Activated CD8-positive, alpha-beta memory T cell treated with anti-CD3 and anti-CD28 coated beads, Interleukin-2, amount 10 ng/mL, durations not matched to agents 7 days and 5 days (primary cell): ENCODE measurements around the gene CAMKK2. TPM values are rescaled to one million over a fixed set of nuclear protein-coding genes. Genes with fewer than 3 reads are reported as not detected.
"Not testable (repeated sequence)": the region's sequence is repeated elsewhere in the genome, so short reads cannot be mapped to it uniquely, and the experiment has no call there.

Experiments
- ATAC-seq: fragments of 150-1000 bp; cut with Tn5 transposase; one replicate; pipeline ENCODE4 v1.10.0; 2021; ENCODE audit warnings: moderate library complexity
- CTCF ChIA-PET: fragments of 350-600 bp; sonication (Branson Sonifier 250); formaldehyde crosslinking; loops from one replicate; lab custom pipeline; 2021; ENCODE audit warnings: antibody characterized with exemption; lab: Charles Lee
- DNase-seq: peaks from one replicate; pipeline ENCODE4 v3.0.0-alpha.2; 2020
- H3K27ac Mint-ChIP-seq: one replicate; pipeline ENCODE4 v1.8.0; 2021; ENCODE audit warnings: mild to moderate bottlenecking, mixed read lengths
- H3K27me3 Mint-ChIP-seq: one replicate; pipeline ENCODE4 v1.8.0; 2021; ENCODE audit warnings: mixed read lengths
- H3K36me3 Mint-ChIP-seq: one replicate; pipeline ENCODE4 v1.8.0; 2021; ENCODE audit warnings: mild to moderate bottlenecking, mixed read lengths
- H3K4me1 Mint-ChIP-seq: one replicate; pipeline ENCODE4 v1.8.0; 2021; ENCODE audit warnings: mixed read lengths
- H3K4me3 Mint-ChIP-seq: one replicate; pipeline ENCODE4 v1.8.0; 2021; ENCODE audit warnings: mild to moderate bottlenecking, moderate library complexity, mixed read lengths
- H3K9me3 Mint-ChIP-seq: one replicate; pipeline ENCODE4 v1.8.0; 2022; ENCODE audit warnings: low read depth, mixed read lengths
- total RNA-seq, 2 experiments: library from RNA; stranded (reverse); gene quantifications; one replicate each; pipeline ENCODE4 v1.2.3, GENCODE V29; 2021

Gene CAMKK2
- total RNA-seq, 2 experiments from 2014 or later = 34.1 to 37.4 TPM

GRCh38 chr12:121217063-121217462, 79.4 kb downstream of the CAMKK2 start:
- Mint-ChIP-seq H3K9me3 (no peaks in the 10 kb centered on the region), H3K27ac (peak overlapping the region; percentile 19), H3K36me3 (peaks cover 54% of the 10 kb centered on the region), H3K4me3 (no peak overlapping the region), H3K27me3 (no peaks in the 10 kb centered on the region), H3K4me1 (peaks cover 48% of the 10 kb centered on the region)
- CTCF ChIA-PET = interaction anchor here (0.8 to 4.6 kb wide), 4 partner anchors 13 to 134 kb away, joined by 3 to 22 read pairs (median 3); no protein-coding TSS in a partner anchor
- ATAC-seq = no peak
- no peak for DNase-seq

- H3K36me3 Mint-ChIP-seq = peaks cover 54% of the 10 kb centered on the region
- no peaks in the 10 kb centered on the region for H3K27me3 Mint-ChIP-seq
- no peak overlapping the region for H3K4me3 Mint-ChIP-seq
- DNase-seq = no peak
- CTCF ChIA-PET = interaction anchor here (3.8 to 4.6 kb wide), 2 partner anchors 8 to 14 kb away, joined by 19 to 22 read pairs; no protein-coding TSS in a partner anchor
- no peaks in the 10 kb centered on the region for H3K9me3 Mint-ChIP-seq
- peak overlapping the region; percentile 20 for H3K27ac Mint-ChIP-seq
- no peak for ATAC-seq
- H3K4me1 Mint-ChIP-seq = peaks cover 51% of the 10 kb centered on the region
Measured at GRCh38 chr12:121216102-121216501, 80.4 kb downstream of the CAMKK2 start.

- DNase-seq = no peak
- peak overlapping the region; percentile 61 for H3K4me3 Mint-ChIP-seq
- H3K9me3 Mint-ChIP-seq = no peaks in the 10 kb centered on the region
- CTCF ChIA-PET = interaction anchor here (3.8 to 4.6 kb wide), 2 partner anchors 9 to 15 kb away, joined by 19 to 22 read pairs; no protein-coding TSS in a partner anchor
- peaks cover 51% of the 10 kb centered on the region for H3K4me1 Mint-ChIP-seq
- H3K36me3 Mint-ChIP-seq = peaks cover 51% of the 10 kb centered on the region
- ATAC-seq = peak; percentile 31
- H3K27ac Mint-ChIP-seq = peak overlapping the region; percentile 85
- H3K27me3 Mint-ChIP-seq = no peaks in the 10 kb centered on the region
Measured at GRCh38 chr12:121214855-121215745, 81.4 kb downstream of the CAMKK2 start.

- Mint-ChIP-seq H3K9me3 (no peaks in the 10 kb centered on the region), H3K36me3 (peaks cover 47% of the 10 kb centered on the region), H3K4me1 (peaks cover 54% of the 10 kb centered on the region), H3K4me3 (peak overlapping the region; percentile 61), H3K27me3 (no peaks in the 10 kb centered on the region), H3K27ac (peak overlapping the region; percentile 85)
- DNase-seq = peak; percentile 61
- ATAC-seq = peak; percentile 27
- CTCF ChIA-PET = interaction anchor here (0.7 to 4.6 kb wide), 4 partner anchors 9 to 676 kb away, joined by 3 to 22 read pairs (median 11); no protein-coding TSS in a partner anchor
Measured at GRCh38 chr12:121214166-121214777, 82.2 kb downstream of the CAMKK2 start.

- no peak for ATAC-seq
- peaks cover 34% of the 10 kb centered on the region for H3K36me3 Mint-ChIP-seq
- DNase-seq = no peak
- H3K27ac Mint-ChIP-seq = peak overlapping the region; percentile 64
- H3K4me1 Mint-ChIP-seq = peaks cover 59% of the 10 kb centered on the region
- H3K4me3 Mint-ChIP-seq = no peak overlapping the region
- CTCF ChIA-PET = interaction anchor here (0.6 to 3.8 kb wide), 2 partner anchors 11 to 84 kb away, joined by 4 to 19 read pairs; no protein-coding TSS in a partner anchor
- no peaks in the 10 kb centered on the region for H3K27me3 Mint-ChIP-seq
- no peaks in the 10 kb centered on the region for H3K9me3 Mint-ChIP-seq
Measured at GRCh38 chr12:121212875-121213274, 83.6 kb downstream of the CAMKK2 start.

- H3K27ac Mint-ChIP-seq = peak within 1 kb of the TSS; percentile 88
- H3K9me3 Mint-ChIP-seq = no peaks in the 10 kb centered on the region
- CTCF ChIA-PET = interaction anchor here (0.9 to 1.4 kb wide), 3 partner anchors 14 to 150 kb away, joined by 3 to 8 read pairs (median 3); no protein-coding TSS in a partner anchor
- peak; percentile 89 for ATAC-seq
- peaks cover 48% of the 10 kb centered on the region for H3K4me1 Mint-ChIP-seq
- H3K4me3 Mint-ChIP-seq = peak within 1 kb of the TSS; percentile 84
- H3K36me3 Mint-ChIP-seq = peaks cover 22% of the 10 kb centered on the region
- DNase-seq = peak; percentile 94
- H3K27me3 Mint-ChIP-seq = no peaks in the 10 kb centered on the region
Measured at GRCh38 chr12:121209624-121210572, 86.6 kb downstream of the CAMKK2 start, which contains the start of gene P2RX4. P2RX4 (plus strand) TSS chr12:121210129; CDS start chr12:121210165, 36 bp downstream.

- CTCF ChIA-PET = interaction anchor here (0.9 to 1.4 kb wide), 3 partner anchors 100 to 149 kb away, joined by 3 read pairs; no protein-coding TSS in a partner anchor
- ATAC-seq (no peak), DNase-seq (no peak)
- Mint-ChIP-seq H3K9me3 (no peaks in the 10 kb centered on the region), H3K27me3 (no peaks in the 10 kb centered on the region), H3K27ac (peak overlapping the region; percentile 85), H3K36me3 (peaks cover 19% of the 10 kb centered on the region), H3K4me1 (peaks cover 45% of the 10 kb centered on the region), H3K4me3 (peak overlapping the region; percentile 84)
Measured at GRCh38 chr12:121209221-121209620, 87.3 kb downstream of the CAMKK2 start.

- not testable (repeated sequence) for H3K9me3 Mint-ChIP-seq, DNase-seq, ATAC-seq, H3K27me3 Mint-ChIP-seq
- H3K36me3 Mint-ChIP-seq = peaks cover 15% of the 10 kb centered on the region
- H3K4me1 Mint-ChIP-seq = peaks cover 41% of the 10 kb centered on the region
- CTCF ChIA-PET = interaction anchor here (0.9 to 1.4 kb wide), 3 partner anchors 99 to 149 kb away, joined by 3 read pairs; no protein-coding TSS in a partner anchor
- peak overlapping the region; percentile 85 for H3K27ac Mint-ChIP-seq
- peak overlapping the region; percentile 84 for H3K4me3 Mint-ChIP-seq
Measured at GRCh38 chr12:121208571-121208970, 87.9 kb downstream of the CAMKK2 start.

GRCh38 chr12:121205491-121205890, 91.0 kb downstream of the CAMKK2 start:
- CTCF ChIA-PET = no interaction called here
- no peak overlapping the region for H3K4me3 Mint-ChIP-seq
- peaks cover 19% of the 10 kb centered on the region for H3K4me1 Mint-ChIP-seq
- H3K27ac Mint-ChIP-seq = no peak overlapping the region
- H3K9me3 Mint-ChIP-seq = no peaks in the 10 kb centered on the region
- no peak for ATAC-seq
- no peaks in the 10 kb centered on the region for H3K36me3 Mint-ChIP-seq
- no peaks in the 10 kb centered on the region for H3K27me3 Mint-ChIP-seq
- no peak for DNase-seq

GRCh38 chr12:121203482-121203881, 93.0 kb downstream of the CAMKK2 start:
- DNase-seq (no peak), ATAC-seq (no peak)
- Mint-ChIP-seq H3K27ac (no peak overlapping the region), H3K27me3 (no peaks in the 10 kb centered on the region), H3K9me3 (no peaks in the 10 kb centered on the region), H3K4me1 (peaks cover 11% of the 10 kb centered on the region), H3K4me3 (no peak overlapping the region), H3K36me3 (no peaks in the 10 kb centered on the region)
- CTCF ChIA-PET = no interaction called here

GRCh38 chr12:121202407-121203355, 93.8 kb downstream of the CAMKK2 start:
- CTCF ChIA-PET = no interaction called here
- H3K4me1 Mint-ChIP-seq = peaks cover 17% of the 10 kb centered on the region
- no peaks in the 10 kb centered on the region for H3K36me3 Mint-ChIP-seq
- no peak for DNase-seq
- H3K27me3 Mint-ChIP-seq = no peaks in the 10 kb centered on the region
- no peak overlapping the region for H3K27ac Mint-ChIP-seq
- no peak overlapping the region for H3K4me3 Mint-ChIP-seq
- no peak for ATAC-seq
- no peaks in the 10 kb centered on the region for H3K9me3 Mint-ChIP-seq
